K562 (cell line): ENCODE results near the gene SMURF1. TPM values are rescaled to one million over a fixed set of nuclear protein-coding genes. Genes with fewer than 3 reads are reported as not detected.

Experiments
- polyA plus RNA-seq, 8 experiments: library from polyadenylated mRNA; depleted of rRNA in 4 of 8; stranded (reverse) in 5 of 8; unstranded in 3 of 8; fragments of >200 nt; fragmentation: Nextera tagmentation in 2 of 8; fragmentation: Illumina TruSeq in 1 of 8; extraction: Ambion mirVana in 2 of 8; extraction: Trizol in 1 of 8; gene quantifications; 2 replicates each; pipeline versions ENCODE4 v1.2.1 to v1.2.3, GENCODE V29; 2011 to 2014; ENCODE audit warnings: inconsistent platforms in 1 of 8, missing spikeins in 1 of 8
- total RNA-seq, 7 experiments: library from RNA; depleted of rRNA in 6 of 7; stranded (reverse); fragments of >200 nt in 6 of 7; fragmentation: Illumina TruSeq in 2 of 7; extraction: Trizol in 2 of 7; gene quantifications; 2 replicates each; pipeline versions ENCODE4 v1.2.1 to v1.2.3, GENCODE V29; 2011 to 2021; ENCODE audit warnings: low replicate concordance in 1 of 7
- TF ChIP-seq, protein P1 (sequence below): fragments of 250-450 bp; sonication (Bioruptor Pico); IDR thresholded peaks from 2 replicates; pipeline ENCODE4 v1.4.0; 2020; ENCODE audit warnings: mild to moderate bottlenecking, moderate library complexity
- TF ChIP-seq, protein P2 (sequence below): fragments of 450-650 bp; IDR thresholded peaks from 2 replicates; pipeline ENCODE4 v1.6.1; 2017; ENCODE audit warnings: antibody characterized with exemption, mild to moderate bottlenecking
- TF ChIP-seq, protein P3 (sequence below), 2 experiments: fragments of 450-650 bp; IDR thresholded peaks; 2 replicates each; pipeline ENCODE4 v1.6.1; 2018; ENCODE audit warnings: mild to moderate bottlenecking in 2 of 2, low read depth in 1 of 2; ENCODE audit not compliant: partially characterized antibody in 2 of 2

SMURF1 gene
- total and polyA plus RNA-seq, 9 of the 15 experiments (the other 6 are each of a cell fraction or from before 2014, with no cell fraction given), result 1.0 to 20.1 (median 12.6) TPM

DNA sequence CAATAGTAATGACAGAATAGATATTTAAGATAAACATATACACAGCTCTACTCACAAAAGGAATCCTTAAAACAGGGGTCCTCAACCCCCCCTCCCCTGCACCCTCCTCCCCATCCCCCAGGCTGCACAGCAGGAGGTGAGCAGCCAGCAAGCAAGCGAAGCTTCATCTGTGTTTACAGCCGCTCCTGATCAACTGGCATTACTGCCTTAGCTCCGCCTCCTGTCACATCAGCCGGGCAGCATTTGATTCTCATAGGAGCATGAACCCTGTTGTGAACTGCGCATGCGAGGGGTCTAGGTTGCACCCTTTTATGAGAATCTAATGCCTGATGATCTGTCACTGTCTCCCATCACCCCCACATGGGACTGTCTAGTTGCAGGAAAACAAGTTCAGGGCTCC lies 65.5 kb downstream of the SMURF1 start (continued):
- TF ChIP-seq, protein P1, sequence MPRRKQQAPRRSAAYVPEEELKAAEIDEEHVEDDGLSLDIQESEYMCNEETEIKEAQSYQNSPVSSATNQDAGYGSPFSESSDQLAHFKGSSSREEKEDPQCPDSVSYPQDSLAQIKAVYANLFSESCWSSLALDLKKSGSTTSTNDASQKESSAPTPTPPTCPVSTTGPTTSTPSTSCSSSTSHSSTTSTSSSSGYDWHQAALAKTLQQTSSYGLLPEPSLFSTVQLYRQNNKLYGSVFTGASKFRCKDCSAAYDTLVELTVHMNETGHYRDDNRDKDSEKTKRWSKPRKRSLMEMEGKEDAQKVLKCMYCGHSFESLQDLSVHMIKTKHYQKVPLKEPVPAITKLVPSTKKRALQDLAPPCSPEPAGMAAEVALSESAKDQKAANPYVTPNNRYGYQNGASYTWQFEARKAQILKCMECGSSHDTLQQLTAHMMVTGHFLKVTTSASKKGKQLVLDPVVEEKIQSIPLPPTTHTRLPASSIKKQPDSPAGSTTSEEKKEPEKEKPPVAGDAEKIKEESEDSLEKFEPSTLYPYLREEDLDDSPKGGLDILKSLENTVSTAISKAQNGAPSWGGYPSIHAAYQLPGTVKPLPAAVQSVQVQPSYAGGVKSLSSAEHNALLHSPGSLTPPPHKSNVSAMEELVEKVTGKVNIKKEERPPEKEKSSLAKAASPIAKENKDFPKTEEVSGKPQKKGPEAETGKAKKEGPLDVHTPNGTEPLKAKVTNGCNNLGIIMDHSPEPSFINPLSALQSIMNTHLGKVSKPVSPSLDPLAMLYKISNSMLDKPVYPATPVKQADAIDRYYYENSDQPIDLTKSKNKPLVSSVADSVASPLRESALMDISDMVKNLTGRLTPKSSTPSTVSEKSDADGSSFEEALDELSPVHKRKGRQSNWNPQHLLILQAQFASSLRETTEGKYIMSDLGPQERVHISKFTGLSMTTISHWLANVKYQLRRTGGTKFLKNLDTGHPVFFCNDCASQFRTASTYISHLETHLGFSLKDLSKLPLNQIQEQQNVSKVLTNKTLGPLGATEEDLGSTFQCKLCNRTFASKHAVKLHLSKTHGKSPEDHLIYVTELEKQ, result no peak
- TF ChIP-seq, protein P2, sequence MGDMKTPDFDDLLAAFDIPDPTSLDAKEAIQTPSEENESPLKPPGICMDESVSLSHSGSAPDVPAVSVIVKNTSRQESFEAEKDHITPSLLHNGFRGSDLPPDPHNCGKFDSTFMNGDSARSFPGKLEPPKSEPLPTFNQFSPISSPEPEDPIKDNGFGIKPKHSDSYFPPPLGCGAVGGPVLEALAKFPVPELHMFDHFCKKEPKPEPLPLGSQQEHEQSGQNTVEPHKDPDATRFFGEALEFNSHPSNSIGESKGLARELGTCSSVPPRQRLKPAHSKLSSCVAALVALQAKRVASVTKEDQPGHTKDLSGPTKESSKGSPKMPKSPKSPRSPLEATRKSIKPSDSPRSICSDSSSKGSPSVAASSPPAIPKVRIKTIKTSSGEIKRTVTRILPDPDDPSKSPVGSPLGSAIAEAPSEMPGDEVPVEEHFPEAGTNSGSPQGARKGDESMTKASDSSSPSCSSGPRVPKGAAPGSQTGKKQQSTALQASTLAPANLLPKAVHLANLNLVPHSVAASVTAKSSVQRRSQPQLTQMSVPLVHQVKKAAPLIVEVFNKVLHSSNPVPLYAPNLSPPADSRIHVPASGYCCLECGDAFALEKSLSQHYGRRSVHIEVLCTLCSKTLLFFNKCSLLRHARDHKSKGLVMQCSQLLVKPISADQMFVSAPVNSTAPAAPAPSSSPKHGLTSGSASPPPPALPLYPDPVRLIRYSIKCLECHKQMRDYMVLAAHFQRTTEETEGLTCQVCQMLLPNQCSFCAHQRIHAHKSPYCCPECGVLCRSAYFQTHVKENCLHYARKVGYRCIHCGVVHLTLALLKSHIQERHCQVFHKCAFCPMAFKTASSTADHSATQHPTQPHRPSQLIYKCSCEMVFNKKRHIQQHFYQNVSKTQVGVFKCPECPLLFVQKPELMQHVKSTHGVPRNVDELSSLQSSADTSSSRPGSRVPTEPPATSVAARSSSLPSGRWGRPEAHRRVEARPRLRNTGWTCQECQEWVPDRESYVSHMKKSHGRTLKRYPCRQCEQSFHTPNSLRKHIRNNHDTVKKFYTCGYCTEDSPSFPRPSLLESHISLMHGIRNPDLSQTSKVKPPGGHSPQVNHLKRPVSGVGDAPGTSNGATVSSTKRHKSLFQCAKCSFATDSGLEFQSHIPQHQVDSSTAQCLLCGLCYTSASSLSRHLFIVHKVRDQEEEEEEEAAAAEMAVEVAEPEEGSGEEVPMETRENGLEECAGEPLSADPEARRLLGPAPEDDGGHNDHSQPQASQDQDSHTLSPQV, result no peak
- TF ChIP-seq, protein P3, sequence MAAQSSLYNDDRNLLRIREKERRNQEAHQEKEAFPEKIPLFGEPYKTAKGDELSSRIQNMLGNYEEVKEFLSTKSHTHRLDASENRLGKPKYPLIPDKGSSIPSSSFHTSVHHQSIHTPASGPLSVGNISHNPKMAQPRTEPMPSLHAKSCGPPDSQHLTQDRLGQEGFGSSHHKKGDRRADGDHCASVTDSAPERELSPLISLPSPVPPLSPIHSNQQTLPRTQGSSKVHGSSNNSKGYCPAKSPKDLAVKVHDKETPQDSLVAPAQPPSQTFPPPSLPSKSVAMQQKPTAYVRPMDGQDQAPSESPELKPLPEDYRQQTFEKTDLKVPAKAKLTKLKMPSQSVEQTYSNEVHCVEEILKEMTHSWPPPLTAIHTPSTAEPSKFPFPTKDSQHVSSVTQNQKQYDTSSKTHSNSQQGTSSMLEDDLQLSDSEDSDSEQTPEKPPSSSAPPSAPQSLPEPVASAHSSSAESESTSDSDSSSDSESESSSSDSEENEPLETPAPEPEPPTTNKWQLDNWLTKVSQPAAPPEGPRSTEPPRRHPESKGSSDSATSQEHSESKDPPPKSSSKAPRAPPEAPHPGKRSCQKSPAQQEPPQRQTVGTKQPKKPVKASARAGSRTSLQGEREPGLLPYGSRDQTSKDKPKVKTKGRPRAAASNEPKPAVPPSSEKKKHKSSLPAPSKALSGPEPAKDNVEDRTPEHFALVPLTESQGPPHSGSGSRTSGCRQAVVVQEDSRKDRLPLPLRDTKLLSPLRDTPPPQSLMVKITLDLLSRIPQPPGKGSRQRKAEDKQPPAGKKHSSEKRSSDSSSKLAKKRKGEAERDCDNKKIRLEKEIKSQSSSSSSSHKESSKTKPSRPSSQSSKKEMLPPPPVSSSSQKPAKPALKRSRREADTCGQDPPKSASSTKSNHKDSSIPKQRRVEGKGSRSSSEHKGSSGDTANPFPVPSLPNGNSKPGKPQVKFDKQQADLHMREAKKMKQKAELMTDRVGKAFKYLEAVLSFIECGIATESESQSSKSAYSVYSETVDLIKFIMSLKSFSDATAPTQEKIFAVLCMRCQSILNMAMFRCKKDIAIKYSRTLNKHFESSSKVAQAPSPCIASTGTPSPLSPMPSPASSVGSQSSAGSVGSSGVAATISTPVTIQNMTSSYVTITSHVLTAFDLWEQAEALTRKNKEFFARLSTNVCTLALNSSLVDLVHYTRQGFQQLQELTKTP (IDR thresholded peaks at IDR 0.05; ENCODE audit: low read depth in 1 of 2, partially characterized antibody in 2 of 2), result no peak
